Myometrial cell (primary cell): ENCODE measurements around the gene GAGE12D. TPM values are rescaled to one million over a fixed set of nuclear protein-coding genes. Genes with fewer than 3 reads are reported as not detected.

Experiments used
- total RNA-seq: library from RNA; depleted of rRNA; stranded (reverse); fragments of >200 nt; gene quantifications from 2 replicates; pipeline ENCODE4 v1.2.3, GENCODE V29; 2015

The GAGE12D gene
- total RNA-seq = not detected in 2 replicates

GRCh38 chrX:49541433-49541832 lies at the start of gene GAGE12D:
GAGE12D (plus strand) TSS chrX:49541733; CDS start chrX:49542888, 1,155 bp downstream.

GRCh38 chrX:49531877-49532276 lies 9.7 kb upstream of the GAGE12D start, which contains the start of gene GAGE12C:
GAGE12C (plus strand) TSS chrX:49532177; CDS start chrX:49533332, 1,155 bp downstream.

GRCh38 chrX:49550989-49551388 lies 9.5 kb downstream of the GAGE12D start, which contains the start of gene GAGE12E:
GAGE12E (plus strand) TSS chrX:49551289; CDS start chrX:49552444, 1,155 bp downstream.

GRCh38 chrX:49560542-49560941 lies 19.0 kb downstream of the GAGE12D start, which contains the start of gene GAGE12F:
GAGE12F (plus strand) TSS chrX:49560842; CDS start chrX:49561997, 1,155 bp downstream.

GRCh38 chrX:49570100-49570499 lies 28.6 kb downstream of the GAGE12D start, which contains the start of gene GAGE12G:
GAGE12G (plus strand) TSS chrX:49570400; CDS start chrX:49571555, 1,155 bp downstream.

GRCh38 chrX:49579649-49580048 lies 38.1 kb downstream of the GAGE12D start, which contains the start of gene GAGE12H:
GAGE12H (plus strand) TSS chrX:49579949; CDS start chrX:49581104, 1,155 bp downstream.

GRCh38 chrX:49589196-49589595 lies 47.7 kb downstream of the GAGE12D start, which contains the start of gene GAGE2A:
GAGE2A (plus strand) TSS chrX:49589496; CDS start chrX:49590651, 1,155 bp downstream.

Other genes with a start within 250 kb of the GAGE12D start
- not detected in 2 replicates for gene GAGE10, start 238.1 kb upstream of the GAGE12D start, total RNA-seq
- gene GAGE12J, start 219.7 kb upstream of the GAGE12D start, total RNA-seq = not detected in 2 replicates
- gene GAGE13, start 210.2 kb upstream of the GAGE12D start, total RNA-seq = not detected in 2 replicates
- gene GAGE12C, start 9.6 kb upstream of the GAGE12D start, total RNA-seq = not detected in 2 replicates
- gene GAGE12E, start 9.6 kb downstream of the GAGE12D start, total RNA-seq = not detected in 2 replicates
- not detected in 2 replicates for gene GAGE12F, start 19.1 kb downstream of the GAGE12D start, total RNA-seq
- gene GAGE12G, start 28.7 kb downstream of the GAGE12D start, total RNA-seq = not detected in 2 replicates
- gene GAGE12H, start 38.2 kb downstream of the GAGE12D start, total RNA-seq = not detected in 2 replicates
- not detected in 2 replicates for gene GAGE2A, start 47.8 kb downstream of the GAGE12D start, total RNA-seq
- gene GAGE1, start 57.3 kb downstream of the GAGE12D start, total RNA-seq = not detected in 2 replicates
- gene PAGE1, start 154.3 kb downstream of the GAGE12D start, total RNA-seq = not detected in 2 replicates